H1 (cell line): Measurements from ENCODE around the gene MICOS13. TPM values are rescaled to one million over a fixed set of nuclear protein-coding genes. Genes with fewer than 3 reads are reported as not detected.
A peak's percentile ranks its signal among the peaks of the same experiment; 100 is the strongest.

Experiments
- CTCF ChIA-PET: fragments of 300-600 bp; sonication (Branson Sonifier 250); formaldehyde crosslinking; loops from one replicate; lab custom pipeline; 2021; ENCODE audit not compliant: partially characterized antibody; lab: Charles Lee
- POLR2A ChIA-PET: fragments of 300-600 bp; sonication (Branson Sonifier 250); formaldehyde crosslinking; loops from one replicate; lab custom pipeline; 2021; ENCODE audit warnings: inconsistent platforms; ENCODE audit not compliant: partially characterized antibody; lab: Charles Lee
- DNase-seq, 2 experiments: peaks; one replicate each; pipeline versions ENCODE4 v3.0.0 to v3.0.0-alpha.2; 2010 to 2022; ENCODE audit warnings: low spot score in 2 of 2, low read depth in 1 of 2, mixed read lengths in 1 of 2
- FAIRE-seq: peaks from 2 replicates; lab custom pipeline; 2011; peaks lifted over from hg19 to GRCh38; lab: Jason Lieb, UNC
- H2AFZ ChIP-seq: 2 replicates; pipeline ENCODE4 v1.8.1; 2012; ENCODE audit warnings: low read length, inconsistent platforms
- H2AK5ac ChIP-seq: 2 replicates; pipeline ENCODE4 v1.6.1; 2013; ENCODE audit warnings: low read depth, low read length
- H2BK120ac ChIP-seq: replicated peaks from 2 replicates; pipeline ENCODE3; 2013; ENCODE audit warnings: low read depth, low read length, inconsistent platforms
- H2BK12ac ChIP-seq: 2 replicates; pipeline ENCODE4 v1.6.1; 2013; ENCODE audit warnings: low read depth, low read length
- H2BK15ac ChIP-seq: 2 replicates; pipeline ENCODE4 v1.6.1; 2013; ENCODE audit warnings: low read length
- H2BK20ac ChIP-seq: 2 replicates; pipeline ENCODE4 v1.6.1; 2013; ENCODE audit warnings: low read length
- H2BK5ac ChIP-seq: 2 replicates; pipeline ENCODE4 v1.6.1; 2013; ENCODE audit warnings: low read depth, low read length
- H3K14ac ChIP-seq: 2 replicates; pipeline ENCODE4 v1.6.1; 2013; ENCODE audit warnings: inconsistent platforms; ENCODE audit not compliant: insufficient read length
- H3K18ac ChIP-seq: 2 replicates; pipeline ENCODE4 v1.6.1; 2013; ENCODE audit warnings: low read length; ENCODE audit errors: extremely low read depth
- H3K23ac ChIP-seq: 2 replicates; pipeline ENCODE4 v1.6.1; 2013; ENCODE audit warnings: inconsistent platforms; ENCODE audit not compliant: insufficient read length
- H3K23me2 ChIP-seq: 2 replicates; pipeline ENCODE4 v1.6.1; 2013; ENCODE audit warnings: low read depth, low read length
- H3K27ac ChIP-seq: 2 replicates; pipeline ENCODE4 v1.6.1; 2011; ENCODE audit warnings: low read depth, low read length, inconsistent platforms
- H3K27me3 ChIP-seq, 4 experiments: replicated peaks in 1 of 4; 1 replicate in 1 of 4; 2 replicates in 3 of 4; pipeline versions ENCODE4 v1.6.1 to v1.8.1; 2011 to 2013; ENCODE audit warnings: low read length in 3 of 4, mild to moderate bottlenecking in 3 of 4, inconsistent platforms in 2 of 4, mixed read lengths in 2 of 4, moderate library complexity in 1 of 4; ENCODE audit not compliant: control insufficient read depth in 3 of 4, insufficient read depth in 3 of 4; ENCODE audit errors: extremely low read depth in 1 of 4
- H3K36me3 ChIP-seq, 4 experiments: 2 replicates each; pipeline versions ENCODE4 v1.6.1 to v1.8.1; 2011 to 2013; ENCODE audit warnings: mild to moderate bottlenecking in 4 of 4, low read length in 3 of 4, moderate library complexity in 2 of 4, control low read depth in 1 of 4, inconsistent platforms in 1 of 4; ENCODE audit not compliant: insufficient read depth in 4 of 4, control insufficient read depth in 2 of 4
- H3K4ac ChIP-seq: replicated peaks from 2 replicates; pipeline ENCODE3; 2013; ENCODE audit warnings: low read length, low read depth, mixed read lengths, inconsistent platforms; ENCODE audit not compliant: insufficient read length
- H3K4me1 ChIP-seq, 4 experiments: replicated peaks in 1 of 4; 1 replicate in 1 of 4; 2 replicates in 3 of 4; pipeline versions ENCODE4 v1.6.1 to v1.8.1; 2011 to 2013; ENCODE audit warnings: low read length in 3 of 4, inconsistent platforms in 2 of 4, mixed read lengths in 1 of 4; ENCODE audit not compliant: insufficient read depth in 4 of 4, control insufficient read depth in 3 of 4
- H3K4me2 ChIP-seq, 2 experiments: 2 replicates each; pipeline versions ENCODE4 v1.6.1 to v1.8.1; 2011 to 2013; ENCODE audit warnings: low read depth in 2 of 2, low read length in 2 of 2, control low read depth in 1 of 2, inconsistent platforms in 1 of 2, mild to moderate bottlenecking in 1 of 2; ENCODE audit not compliant: insufficient read depth in 1 of 2
- H3K4me3 ChIP-seq, 4 experiments: fragments of 200-600, 300-600 bp in 1 of 4; sonication (generic), shearing (Covaris generic), sonication (Bioruptor Twin) in 1 of 4; 2 replicates each; pipeline versions ENCODE4 v1.5.1 to v1.8.1; 2011 to 2016; ENCODE audit warnings: low read length in 4 of 4, low read depth in 3 of 4, control low read depth in 2 of 4, inconsistent platforms in 2 of 4, mild to moderate bottlenecking in 2 of 4, mixed read lengths in 1 of 4, moderate library complexity in 1 of 4; ENCODE audit not compliant: insufficient read depth in 2 of 4; ENCODE audit errors: extremely low read depth in 1 of 4
- H3K56ac ChIP-seq: replicated peaks from 2 replicates; pipeline ENCODE3; 2013; ENCODE audit warnings: low read depth, mild to moderate bottlenecking, mixed read lengths, low read length, inconsistent platforms; ENCODE audit not compliant: insufficient read length
- H3K79me1 ChIP-seq: 2 replicates; pipeline ENCODE4 v1.6.1; 2013; ENCODE audit warnings: low read depth, low read length, control low read depth
- H3K79me2 ChIP-seq, 2 experiments: 2 replicates each; pipeline versions ENCODE4 v1.6.1 to v1.8.1; 2012 to 2013; ENCODE audit warnings: low read length in 2 of 2, mild to moderate bottlenecking in 2 of 2, inconsistent platforms in 1 of 2; ENCODE audit not compliant: insufficient read depth in 2 of 2, control insufficient read depth in 1 of 2
- H3K9ac ChIP-seq, 4 experiments: replicated peaks in 1 of 4; 1 replicate in 1 of 4; 2 replicates in 3 of 4; pipeline versions ENCODE4 v1.6.1 to v1.8.1; 2011 to 2013; ENCODE audit warnings: low read depth in 3 of 4, low read length in 3 of 4, control low read depth in 2 of 4, mild to moderate bottlenecking in 2 of 4, moderate library complexity in 2 of 4, inconsistent platforms in 1 of 4; ENCODE audit errors: extremely low read depth in 1 of 4
- H3K9me3 ChIP-seq, 2 experiments: 2 replicates each; pipeline versions ENCODE4 v1.6.1 to v1.8.1; 2012 to 2013; ENCODE audit warnings: mild to moderate bottlenecking in 2 of 2, moderate library complexity in 2 of 2, control low read depth in 1 of 2, inconsistent platforms in 1 of 2, low read depth in 1 of 2, low read length in 1 of 2, mixed read lengths in 1 of 2; ENCODE audit not compliant: insufficient read depth in 2 of 2
- H4K20me1 ChIP-seq, 2 experiments: replicated peaks in 1 of 2; 2 replicates each; pipeline versions ENCODE3 to v1.8.1; 2011 to 2013; ENCODE audit warnings: inconsistent platforms in 2 of 2, low read length in 2 of 2, mild to moderate bottlenecking in 1 of 2; ENCODE audit not compliant: insufficient read depth in 2 of 2, control insufficient read depth in 1 of 2
- H4K5ac ChIP-seq: 2 replicates; pipeline ENCODE4 v1.6.1; 2013; ENCODE audit warnings: low read length, low read depth, mixed read lengths, inconsistent platforms; ENCODE audit not compliant: insufficient read length
- H4K8ac ChIP-seq: 2 replicates; pipeline ENCODE4 v1.8.0; 2013; ENCODE audit warnings: mild to moderate bottlenecking, moderate library complexity, low read length, inconsistent platforms; ENCODE audit not compliant: insufficient read depth; ENCODE audit errors: extremely low read depth
- H4K91ac ChIP-seq: replicated peaks from 2 replicates; pipeline ENCODE3; 2013; ENCODE audit warnings: low read length, mixed read lengths, inconsistent platforms; ENCODE audit not compliant: insufficient read length
- ASH2L ChIP-seq: fragments of 200-600, 300-600 bp; sonication (generic); IDR thresholded peaks from one replicate; pipeline ENCODE4 v1.7.1; 2017; ENCODE audit warnings: low read length
- CTBP2 ChIP-seq: IDR thresholded peaks from 2 replicates; pipeline ENCODE4 v1.7.0; 2011; ENCODE audit warnings: borderline replicate concordance, mild to moderate bottlenecking, moderate library complexity, mixed read lengths, low read length; ENCODE audit not compliant: insufficient read depth, insufficient read length
- GTF2F1 ChIP-seq: IDR thresholded peaks from 2 replicates; pipeline ENCODE4 v1.6.1; 2012; ENCODE audit warnings: low read depth, low read length, improper control_type of control experiment, borderline replicate concordance
- HDAC6 ChIP-seq: IDR thresholded peaks from one replicate; pipeline ENCODE4 v1.7.1; 2012; ENCODE audit warnings: low read depth, mild to moderate bottlenecking, inconsistent platforms, low read length, moderate library complexity
- POLR2A ChIP-seq, 2 experiments: IDR thresholded peaks; 1 replicate in 1 of 2; 2 replicates in 1 of 2; pipeline ENCODE4 v1.6.1; 2011; ENCODE audit warnings: low read depth in 2 of 2, low read length in 2 of 2, mild to moderate bottlenecking in 2 of 2; ENCODE audit errors: control extremely low read depth in 1 of 2
- RBBP5 ChIP-seq: IDR thresholded peaks from 2 replicates; pipeline ENCODE4 v1.7.1; 2012; ENCODE audit warnings: low read depth, mild to moderate bottlenecking, inconsistent platforms, low read length, moderate library complexity, borderline replicate concordance
- WGBS, 2 experiments: shearing (Covaris generic) in 1 of 2; methylation state at CpG; one replicate each; pipeline versions ENCODE4 v1.1.6 to v1.1.7; 2013 to 2015; ENCODE audit warnings: low lambda C conversion rate in 2 of 2, mixed read lengths in 2 of 2, inconsistent platforms in 1 of 2, low coverage in 1 of 2, missing lambda C conversion rate in 1 of 2; ENCODE audit not compliant: insufficient replicate concordance in 2 of 2, insufficient coverage in 1 of 2, insufficient read length in 1 of 2; ENCODE audit errors: extremely low coverage in 1 of 2, missing lambda C conversion rate in 1 of 2; 5-methylcytosine and 5-hydroxymethylcytosine counted together
- polyA plus RNA-seq, 7 experiments: library from polyadenylated mRNA; depleted of rRNA in 3 of 7; stranded (reverse) in 5 of 7; unstranded in 2 of 7; fragments of >200 nt in 5 of 7; fragments of 200-250 nt in 2 of 7; gene quantifications; 1 replicate in 5 of 7; 2 replicates in 1 of 7; 4 replicates in 1 of 7; pipeline versions ENCODE4 v1.2.1 to v1.2.3, GENCODE V29; 2011 to 2013; ENCODE audit warnings: missing spikeins in 2 of 7, mixed read lengths in 2 of 7
- total RNA-seq: library from RNA; stranded (reverse); fragmentation: NEBNext Ultra II Directional; extraction: Animal tissue kit (Norgen Biotek cat#: 25700); gene quantifications from 2 replicates; pipeline ENCODE4 v1.2.1, GENCODE V29; 2021
- TF ChIP-seq, protein P1 (sequence below): IDR thresholded peaks from 2 replicates; pipeline ENCODE4 v1.6.1; 2011; ENCODE audit warnings: low read length, improper control_type of control experiment

Gene MICOS13
- total and polyA plus RNA-seq, 2 of the 8 experiments (the other 6 are each of a cell fraction or from before 2014, with no cell fraction given) = 17.3 to 36.1 TPM

DNA sequence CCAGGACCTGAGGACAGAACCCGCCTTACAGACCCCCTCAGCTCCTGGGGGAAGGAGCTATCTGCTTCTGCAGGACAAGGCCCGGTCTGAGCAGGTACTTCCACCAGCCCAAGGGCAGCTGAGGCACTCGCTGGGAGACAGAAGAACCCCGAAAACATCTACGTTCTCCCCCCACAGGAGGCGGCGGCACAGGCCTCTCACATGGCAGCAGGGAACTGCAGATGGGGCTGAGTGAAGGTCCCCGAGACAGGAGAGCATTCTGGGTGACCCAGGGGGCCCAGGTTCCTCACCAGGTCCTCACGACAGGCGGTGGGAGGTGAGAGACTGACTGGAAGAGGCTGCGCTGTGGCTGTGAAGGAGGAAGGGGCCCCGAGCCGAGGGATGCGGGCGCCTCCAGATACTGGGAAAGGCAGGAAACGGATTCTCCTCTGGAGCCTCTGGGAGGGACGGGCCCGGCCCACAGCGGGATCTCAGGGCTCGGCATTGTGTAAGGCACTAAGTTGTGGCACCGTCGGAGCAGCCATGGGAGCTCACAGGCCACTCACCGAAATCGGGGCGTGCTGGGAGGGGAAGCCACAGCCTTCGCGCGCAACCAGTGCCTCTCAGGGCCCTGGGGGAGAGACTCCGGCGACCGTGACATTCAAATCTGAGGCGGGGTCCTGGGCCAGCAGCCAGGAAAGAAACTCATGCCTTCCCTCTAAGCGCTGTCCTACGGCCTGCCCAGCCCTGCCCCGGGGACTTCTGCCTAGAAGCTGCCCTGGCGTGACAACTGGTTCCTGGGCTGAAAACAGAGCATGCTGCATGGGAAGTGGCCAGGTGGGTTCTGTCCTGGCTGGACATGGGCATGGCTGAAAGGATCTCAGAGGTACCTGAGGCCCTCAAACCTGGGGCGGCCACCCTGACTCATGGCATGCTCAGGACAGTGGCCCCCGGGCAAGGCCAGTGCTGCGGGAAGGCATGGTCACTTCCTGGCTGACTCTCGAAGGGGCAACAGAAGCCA lies 23.8 kb upstream of the MICOS13 start:
- FAIRE-seq (no peak), DNase-seq (no peak)
- Histone ChIP-seq H3K18ac (no peak overlapping the region), H3K79me1 (no peaks in the 10 kb centered on the region; the same call in 1 of the 2 replicates), H3K4me2 (no peak overlapping the region), H4K91ac (no peak overlapping the region), H3K9ac (no peak overlapping the region), H3K4ac (no peak overlapping the region), H3K4me3 (no peak overlapping the region), H3K27me3 (no peaks in the 10 kb centered on the region), H2BK15ac (no peak overlapping the region), H3K4me1 (no peaks in the 10 kb centered on the region), H2BK120ac (no peak overlapping the region), H3K56ac (no peak overlapping the region), H2AK5ac (no peak overlapping the region), H2AFZ (no peak overlapping the region), H2BK12ac (no peak overlapping the region), H3K9me3 (peaks cover 0 to 9% of the 10 kb centered on the region in 2 experiments; a peak in 1 of 4 replicates), H2BK20ac (no peak overlapping the region), H3K14ac (no peak overlapping the region), H4K20me1 (peaks cover 6 to 10% of the 10 kb centered on the region in 2 experiments), H3K79me2 (no peaks in the 10 kb centered on the region), H2BK5ac (no peak overlapping the region; the same call in 1 of the 2 replicates), H3K23me2 (no peaks in the 10 kb centered on the region; the same call in 1 of the 2 replicates), H3K23ac (no peak overlapping the region), H3K36me3 (peaks cover 34 to 77% (median 65%) of the 10 kb centered on the region in 4 experiments), H3K27ac (no peak overlapping the region), H4K5ac (no peak overlapping the region), H4K8ac (peak overlapping the region; percentile 68)
- 94% methylated on average over 38 of the region's 40 CpGs; no CpG with 5 or more reads in 1 of the 2 experiments for WGBS, 2 experiments
- TF ChIP-seq RBBP5 (no peak), ASH2L (no peak), CTBP2 (no peak), POLR2A (IDR thresholded peaks at IDR 0.05; ENCODE audit: control extremely low read depth in 1 of 2, low read depth in 2 of 2, low read length in 2 of 2) (peak in 1 of 2 experiments; percentile 45; a peak in 1 of 3 replicates), HDAC6 (no peak), GTF2F1 (no peak)
- TF ChIP-seq, protein P1, sequence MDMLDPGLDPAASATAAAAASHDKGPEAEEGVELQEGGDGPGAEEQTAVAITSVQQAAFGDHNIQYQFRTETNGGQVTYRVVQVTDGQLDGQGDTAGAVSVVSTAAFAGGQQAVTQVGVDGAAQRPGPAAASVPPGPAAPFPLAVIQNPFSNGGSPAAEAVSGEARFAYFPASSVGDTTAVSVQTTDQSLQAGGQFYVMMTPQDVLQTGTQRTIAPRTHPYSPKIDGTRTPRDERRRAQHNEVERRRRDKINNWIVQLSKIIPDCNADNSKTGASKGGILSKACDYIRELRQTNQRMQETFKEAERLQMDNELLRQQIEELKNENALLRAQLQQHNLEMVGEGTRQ = no peak
- ChIA-PET POLR2A (interaction anchor here (0.6 to 22.4 kb wide), 6 partner anchors 9 to 80 kb away, joined by 3 to 620 read pairs (median 5); partner anchors contain the start of genes PRR22 and RPL36), CTCF (interaction anchor here (0.6 to 1.7 kb wide), 3 partner anchors 17 to 234 kb away, joined by 3 to 5 read pairs (median 3); no protein-coding TSS in a partner anchor)
